ENCODE data around the gene CRACDL. TPM values are rescaled to one million over a fixed set of nuclear protein-coding genes. Genes with fewer than 3 reads are reported as not detected.

Gene CRACDL
- total and polyA plus RNA-seq, 2 of the 13 experiments (the other 11 are each of a cell fraction or from before 2014, with no cell fraction given), result 0.15 to 0.26 TPM

- DNase-seq (ENCODE audit: low spot score) (no peak), ATAC-seq (no peak), FAIRE-seq (no peak)
- intact Hi-C loops (cut with micrococcal nuclease; ENCODE audit: unreplicated experiment) (no loop called here), in situ Hi-C loops (cut with HindIII; ENCODE audit: extremely low pct_ligation_motif_present, low pct_unique_long_range_greater_than_20kb) (no loop called here)
- no peak overlapping the region for H3K4me3 ChIP-seq (replicated peaks in 1 of 3; ENCODE audit: insufficient read depth in 1 of 3, low read depth in 2 of 3, low read length in 3 of 3)
- H3K9ac ChIP-seq (ENCODE audit: insufficient read depth, low read depth, low read length), result no peak overlapping the region
- no peaks in the 10 kb centered on the region for H3K9me3 ChIP-seq (ENCODE audit: low read length)
- peaks cover 4 to 41% of the 10 kb centered on the region in 2 experiments; a peak in 3 of 5 replicates for H3K27me3 ChIP-seq (ENCODE audit: control insufficient read depth in 1 of 2, insufficient read depth in 2 of 2, low read length in 2 of 2)
- no peak overlapping the region for H2AFZ ChIP-seq (ENCODE audit: low read length)
- H3K36me3 ChIP-seq (replicated peaks in 1 of 2; ENCODE audit: control insufficient read depth in 1 of 2, insufficient read depth in 2 of 2, low read length in 2 of 2), result no peaks in the 10 kb centered on the region
- H3K4me1 ChIP-seq (ENCODE audit: insufficient read depth, low read length), result no peaks in the 10 kb centered on the region
- H3K4me2 ChIP-seq (ENCODE audit: low read depth, low read length), result no peak overlapping the region
- CTCF ChIA-PET (ENCODE audit: low intra/inter-chr PET ratio, low total read pairs), result no interaction called here
- no peak for TF ChIP-seq ZFP36 (IDR thresholded peaks at IDR 0.05; ENCODE audit: borderline replicate concordance, low read depth, low read length, partially characterized antibody)
- TF ChIP-seq CREB1 (IDR thresholded peaks at IDR 0.05), result no peak
- TF ChIP-seq CREB1 (CRISPR knock-in tag; IDR thresholded peaks at IDR 0.05), result no peak
- no peak for TF ChIP-seq ZNF780A (CRISPR knock-in tag; IDR thresholded peaks at IDR 0.05)
- no peak for TF ChIP-seq ZNF75D (CRISPR knock-in tag; IDR thresholded peaks at IDR 0.05; ENCODE audit: borderline replicate concordance)
- TF ChIP-seq KAT7 (CRISPR knock-in tag; IDR thresholded peaks at IDR 0.05; ENCODE audit: borderline replicate concordance), result no peak
- TF ChIP-seq CSRNP1 (CRISPR knock-in tag; IDR thresholded peaks at IDR 0.05), result no peak
- TF ChIP-seq TAF15 (IDR thresholded peaks at IDR 0.05; ENCODE audit: low read depth, low read length, poor library complexity, severe bottlenecking), result no peak
- TF ChIP-seq ZNF234 (CRISPR knock-in tag; conservative IDR thresholded peaks at IDR 0.05), result no peak
- no peak for TF ChIP-seq BCL3 (CRISPR knock-in tag; IDR thresholded peaks at IDR 0.05)
- TF ChIP-seq SP5 (CRISPR knock-in tag; IDR thresholded peaks at IDR 0.05; ENCODE audit: borderline replicate concordance, low read depth), result no peak
- no peak for TF ChIP-seq SNAPC5 (CRISPR knock-in tag; IDR thresholded peaks at IDR 0.05; ENCODE audit: borderline replicate concordance)
- no peak for TF ChIP-seq MTA3 (CRISPR knock-in tag; IDR thresholded peaks at IDR 0.05)
- TF ChIP-seq THAP11 (CRISPR knock-in tag; IDR thresholded peaks at IDR 0.05), result no peak
- H3K79me2 ChIP-seq (ENCODE audit: insufficient read depth, low read length), result no peaks in the 10 kb centered on the region
- no peaks in the 10 kb centered on the region for H4K20me1 ChIP-seq (ENCODE audit: insufficient read depth, low read length)
- H3K27ac ChIP-seq (ENCODE audit: extremely low read length, insufficient read depth, low read length), result no peak overlapping the region
- POLR2A ChIA-PET, result no interaction called here
- no TSS peak for BruUV-seq (replicated peaks)
- WGBS (ENCODE audit: low lambda C conversion rate), result 25% methylated on average over 5 of the region's 5 CpGs
These were observed 36.9 kb downstream of the CRACDL start for GRCh38 chr2:98899041-98899702.
